Iris pigment epithelial cell (primary cell): ENCODE data around the gene CTIF.
"Not testable (repeated sequence)": the region's sequence is repeated elsewhere in the genome, so short reads cannot be mapped to it uniquely, and the experiment has no call there.

Experiments
- DNase-seq: peaks from one replicate; pipeline ENCODE4 v3.0.0-alpha.2; 2011; ENCODE audit warnings: low read depth

The CTIF gene

GRCh38 chr18:48868468-48869466, 329.9 kb downstream of the CTIF start:
- no peak for DNase-seq

- no peak for DNase-seq
These were observed 330.8 kb downstream of the CTIF start for GRCh38 chr18:48869591-48869990.

GRCh38 chr18:48870926-48871325, 332.1 kb downstream of the CTIF start:
- DNase-seq = not testable (repeated sequence)

- no peak for DNase-seq
These were observed 332.7 kb downstream of the CTIF start for GRCh38 chr18:48871391-48872166.

DNA sequence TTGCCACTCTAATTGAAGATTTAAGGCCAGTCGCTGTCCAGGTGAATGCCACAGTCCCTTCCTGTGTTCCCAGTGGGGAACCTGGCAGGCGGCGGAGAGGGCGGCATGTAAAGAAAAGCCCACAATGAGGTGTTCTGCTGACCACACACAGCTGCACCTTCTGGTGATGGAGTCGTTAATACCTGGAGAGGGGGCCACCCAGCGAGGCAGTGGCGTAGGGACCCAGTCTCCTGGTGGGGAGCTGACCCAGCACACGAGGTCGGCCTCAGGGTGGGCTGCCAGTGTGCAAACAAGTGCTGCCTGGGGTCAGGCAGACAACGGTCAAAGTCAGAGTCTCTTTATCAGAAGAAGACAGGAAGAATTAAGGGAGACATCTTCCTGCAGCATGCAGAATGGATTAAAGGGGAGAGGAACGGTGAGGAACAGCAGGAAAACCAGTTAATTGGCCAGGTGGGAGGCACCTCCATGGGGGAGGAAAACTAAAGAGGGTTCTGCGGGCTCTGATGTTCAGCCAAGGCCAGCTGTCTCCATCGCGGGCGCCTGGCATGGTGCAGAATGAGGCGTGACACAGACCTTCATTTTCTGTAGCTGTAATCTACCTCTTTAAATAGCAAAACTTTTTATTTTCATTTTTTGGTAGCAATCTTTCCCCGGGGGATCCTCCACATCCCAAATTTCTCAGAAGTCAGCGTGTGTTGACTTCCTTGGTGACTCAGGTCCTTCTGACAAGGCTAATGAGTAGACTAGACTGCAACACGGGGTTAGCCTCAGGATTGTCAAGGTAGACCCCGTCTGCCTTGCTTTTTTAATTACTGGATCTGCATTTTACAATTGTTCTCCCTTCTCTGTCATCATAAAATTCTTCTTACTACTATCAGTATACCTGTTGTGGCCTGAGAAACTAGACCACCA, 333.7 kb downstream of the CTIF start:
- peak; percentile 45 for DNase-seq

- DNase-seq = no peak
These were observed 335.4 kb downstream of the CTIF start for GRCh38 chr18:48874233-48874632.

- DNase-seq = no peak
These were observed 335.9 kb downstream of the CTIF start for GRCh38 chr18:48874701-48875162.

- no peak for DNase-seq
These were observed 336.6 kb downstream of the CTIF start for GRCh38 chr18:48875314-48875941.

GRCh38 chr18:48875942-48876511, 337.2 kb downstream of the CTIF start:
- no peak for DNase-seq

DNA sequence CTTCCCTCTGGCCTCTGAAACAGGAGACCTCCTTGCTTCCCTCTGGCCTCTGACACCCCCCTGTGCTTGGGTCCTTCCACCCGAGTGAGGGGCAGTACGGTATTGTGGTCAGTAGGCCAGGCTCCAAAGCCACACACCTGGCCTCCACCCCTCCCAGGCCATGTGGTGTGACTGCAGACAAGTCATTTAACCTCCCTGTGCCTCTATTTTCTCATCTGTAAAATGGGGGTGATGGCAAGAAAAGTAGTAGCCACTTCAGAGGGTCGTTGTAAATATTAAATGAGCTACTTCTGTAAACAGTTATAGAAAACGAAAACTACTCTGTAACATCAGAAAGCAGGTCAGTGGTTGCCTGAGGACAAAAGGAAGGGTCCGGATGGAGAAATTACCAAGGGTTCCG, 337.8 kb downstream of the CTIF start:
- no peak for DNase-seq

DNA sequence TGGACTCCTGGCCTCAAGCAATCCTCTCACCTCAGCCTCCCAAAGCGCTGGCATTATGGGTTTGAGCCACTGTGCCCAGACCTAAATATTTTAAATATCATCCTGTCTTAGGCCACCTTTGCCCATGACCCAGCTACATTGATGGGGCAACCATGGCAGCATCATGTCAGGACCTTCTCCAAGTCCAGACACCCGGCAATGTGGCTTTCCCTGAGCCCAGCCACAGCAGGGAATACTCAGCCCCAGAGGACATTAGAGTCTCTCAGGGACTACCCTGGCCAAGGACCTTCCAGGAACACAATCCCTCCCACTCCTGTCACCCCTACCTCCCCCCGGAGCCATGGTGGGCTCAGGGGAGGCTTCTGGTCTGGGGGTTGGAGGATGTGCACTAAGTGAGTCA, 339.1 kb downstream of the CTIF start:
- DNase-seq = no peak

- no peak for DNase-seq
These were observed 339.6 kb downstream of the CTIF start for GRCh38 chr18:48878471-48878870.

- DNase-seq = no peak
These were observed 340.2 kb downstream of the CTIF start for GRCh38 chr18:48879008-48879431.

GRCh38 chr18:48880931-48881330, 342.1 kb downstream of the CTIF start:
- DNase-seq = no peak

- DNase-seq = no peak
These were observed 343.5 kb downstream of the CTIF start for GRCh38 chr18:48882379-48882778.

DNA sequence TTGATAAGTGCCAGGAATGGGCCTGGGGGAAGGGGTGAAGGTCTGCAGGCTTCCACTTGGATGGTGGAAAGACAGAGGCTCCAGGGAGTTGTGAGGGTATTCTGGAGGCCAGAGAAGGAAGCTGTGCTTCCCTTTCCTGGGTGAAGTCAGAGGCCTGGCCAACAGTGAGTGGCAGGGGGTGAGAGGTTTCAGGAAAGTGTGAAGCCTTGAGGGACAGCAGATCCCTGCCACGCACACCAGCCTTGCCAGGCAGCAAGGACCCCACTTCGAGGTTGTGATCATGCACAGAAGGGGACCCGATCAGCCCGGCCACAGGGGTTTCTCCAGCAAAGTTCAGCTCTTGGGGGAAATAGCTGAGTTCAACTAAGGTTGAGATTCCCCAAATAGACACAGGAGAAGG, 345.5 kb downstream of the CTIF start:
- DNase-seq = no peak

DNA sequence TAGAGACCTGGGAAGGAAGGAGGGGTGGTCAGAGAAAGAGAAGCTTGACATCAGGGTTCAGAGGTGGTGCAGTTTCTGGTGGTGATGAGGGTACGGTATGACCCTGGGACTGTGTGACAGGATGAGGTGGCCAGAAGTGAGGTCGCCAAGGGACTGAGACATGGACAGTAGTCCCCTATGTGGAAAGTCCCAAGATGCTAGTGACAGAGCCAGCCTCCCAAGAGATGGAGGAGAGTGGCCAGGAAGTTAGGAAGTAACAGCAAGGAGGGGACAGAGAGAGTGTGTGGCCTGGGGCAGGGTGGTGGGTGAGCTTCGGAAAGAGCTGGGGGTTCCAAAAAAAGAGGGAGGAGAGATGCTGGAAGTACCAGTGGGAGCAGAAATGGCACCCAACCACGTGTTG, 345.9 kb downstream of the CTIF start:
- DNase-seq = no peak

DNA sequence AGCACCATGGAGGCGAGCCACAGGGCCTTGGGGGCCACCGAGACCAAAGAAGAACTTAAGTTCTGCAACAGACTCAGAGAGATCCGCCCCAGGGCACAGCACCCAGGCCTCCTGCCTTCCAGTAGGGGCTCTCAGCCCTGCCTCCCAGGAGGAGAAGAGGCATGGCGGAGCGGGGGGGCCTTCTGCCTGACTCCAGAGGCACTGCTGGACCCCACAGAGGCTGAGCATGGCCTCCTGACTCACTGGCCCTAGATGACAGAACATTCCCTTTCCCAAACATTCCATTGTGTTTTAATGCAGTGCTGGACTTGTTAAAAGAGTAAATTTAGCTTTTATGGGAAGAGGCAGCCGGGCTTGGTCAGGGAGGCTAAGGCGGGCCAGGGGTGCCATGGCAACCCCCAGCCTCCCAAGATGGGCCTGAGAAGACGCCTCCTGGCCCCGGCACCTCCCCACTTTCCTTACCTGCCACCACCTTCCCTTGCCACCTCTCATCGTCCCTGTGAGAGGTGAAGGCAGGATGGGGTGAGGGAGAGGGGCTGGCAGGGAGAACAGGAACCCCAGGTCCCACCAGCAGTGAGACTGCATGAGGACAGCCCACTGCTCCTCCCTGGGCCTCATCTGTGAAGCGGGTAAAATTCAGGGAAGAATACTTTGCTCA, 346.6 kb downstream of the CTIF start:
- no peak for DNase-seq

DNA sequence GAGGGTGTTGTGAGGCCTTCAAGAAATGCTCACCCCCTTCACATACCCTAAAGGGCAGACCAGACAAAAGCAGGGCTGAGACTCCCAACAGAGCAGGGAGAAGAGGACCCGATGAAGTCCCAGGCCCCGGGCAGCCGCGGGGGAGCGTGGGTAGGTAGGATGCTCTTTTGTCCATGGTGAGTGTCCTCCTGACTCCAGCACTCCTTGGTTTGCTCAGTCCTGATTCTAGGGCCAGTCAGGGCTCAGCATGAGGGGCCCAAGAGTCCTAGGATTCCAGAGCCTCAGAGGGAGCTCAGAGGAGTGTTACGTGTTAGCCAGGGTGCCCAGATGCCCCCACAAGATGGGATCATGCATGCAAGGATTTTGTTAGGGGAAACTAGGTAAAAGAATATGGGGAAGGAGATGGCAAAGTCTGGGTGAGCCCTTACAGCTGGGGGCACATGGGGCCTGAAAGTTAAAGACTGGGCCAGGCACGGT, 347.1 kb downstream of the CTIF start:
- DNase-seq = no peak
